Measurements from ENCODE around the gene TSPEAR. TPM values are rescaled to one million over a fixed set of nuclear protein-coding genes. Genes with fewer than 3 reads are reported as not detected.

Gene TSPEAR
- total RNA-seq, 1 donor from 2014 or later: 0.10 TPM

DNA sequence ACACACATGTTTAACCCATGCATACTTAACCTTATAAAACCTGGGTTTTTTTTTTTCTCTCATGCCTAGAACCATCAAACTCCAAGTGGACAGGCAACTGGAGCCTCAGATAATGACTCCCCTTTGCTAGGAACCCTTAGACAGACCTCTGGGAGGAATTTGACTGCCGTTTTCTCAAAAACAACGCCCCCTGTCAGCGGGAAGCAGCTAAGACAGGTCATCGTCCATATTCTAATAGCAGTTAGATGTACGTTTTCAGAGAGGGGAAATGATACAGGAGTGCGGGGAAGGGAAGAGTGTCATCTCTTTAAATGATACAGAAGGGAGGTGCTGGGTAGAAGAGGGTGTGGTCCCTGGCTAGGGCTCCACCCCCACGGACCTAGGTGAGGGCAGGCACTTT lies 221.4 kb downstream of the TSPEAR start:
- DNase-seq (ENCODE audit: low spot score): no peak

DNA sequence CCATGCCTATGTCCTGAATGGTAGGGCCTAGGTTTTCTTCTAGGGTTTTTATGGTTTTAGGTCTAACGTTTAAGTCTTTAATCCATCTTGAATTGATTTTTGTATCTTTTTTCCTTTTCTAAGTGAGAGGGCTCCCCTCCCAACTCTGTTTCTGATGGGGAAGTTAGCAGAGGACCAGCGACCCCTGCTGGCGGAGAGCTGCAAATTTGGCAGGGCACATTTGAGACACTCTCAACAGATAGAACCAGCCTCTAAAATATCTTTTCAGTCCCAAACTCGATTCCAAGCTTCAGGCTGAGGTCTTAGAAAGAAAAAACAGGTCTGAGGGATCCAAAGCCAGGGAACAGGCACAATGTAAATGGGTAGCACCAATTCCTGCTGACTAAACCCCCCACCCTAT lies 223.5 kb downstream of the TSPEAR start:
- no peak for DNase-seq (ENCODE audit: low spot score)

DNA sequence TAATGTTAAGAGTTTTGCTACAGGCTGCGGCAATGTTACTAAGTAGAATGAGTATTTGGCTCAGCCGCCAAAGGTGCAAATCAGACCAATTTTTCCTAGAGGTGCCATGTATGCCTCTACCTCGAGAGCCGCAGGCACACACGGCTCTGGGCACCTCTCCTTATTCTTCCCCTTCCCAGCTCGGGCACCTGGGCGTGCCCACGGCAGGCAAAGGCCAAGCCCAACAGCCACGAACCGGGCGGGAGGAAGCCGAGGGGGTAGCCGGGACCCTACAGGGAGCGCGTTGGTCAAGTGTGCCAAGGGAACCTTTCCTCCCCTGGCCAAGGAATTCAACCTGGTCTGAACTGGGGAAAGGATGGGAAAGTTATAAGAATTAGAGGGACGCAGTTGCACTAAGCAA lies 225.1 kb downstream of the TSPEAR start:
- DNase-seq (ENCODE audit: low spot score): no peak

DNA sequence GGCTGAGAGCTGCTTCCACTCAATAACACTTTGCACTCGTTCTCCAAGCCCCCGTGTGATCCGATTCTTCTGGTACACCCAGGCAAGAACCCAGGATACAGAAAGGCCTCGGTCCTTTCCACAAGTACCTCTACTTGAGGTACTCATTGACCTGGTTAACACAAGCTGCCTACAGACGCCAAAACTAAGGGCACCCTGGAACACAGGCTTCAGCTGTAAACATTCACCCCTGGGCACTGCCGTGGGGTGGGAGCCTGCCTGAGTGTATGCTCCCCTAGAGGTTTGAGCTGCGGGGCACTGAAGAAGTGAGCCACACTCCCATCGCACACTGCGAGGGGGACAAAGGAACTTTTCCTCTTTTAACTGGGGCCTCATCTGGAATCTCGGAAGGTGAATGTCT lies 225.6 kb downstream of the TSPEAR start:
- no peak for DNase-seq (ENCODE audit: low spot score)

DNA sequence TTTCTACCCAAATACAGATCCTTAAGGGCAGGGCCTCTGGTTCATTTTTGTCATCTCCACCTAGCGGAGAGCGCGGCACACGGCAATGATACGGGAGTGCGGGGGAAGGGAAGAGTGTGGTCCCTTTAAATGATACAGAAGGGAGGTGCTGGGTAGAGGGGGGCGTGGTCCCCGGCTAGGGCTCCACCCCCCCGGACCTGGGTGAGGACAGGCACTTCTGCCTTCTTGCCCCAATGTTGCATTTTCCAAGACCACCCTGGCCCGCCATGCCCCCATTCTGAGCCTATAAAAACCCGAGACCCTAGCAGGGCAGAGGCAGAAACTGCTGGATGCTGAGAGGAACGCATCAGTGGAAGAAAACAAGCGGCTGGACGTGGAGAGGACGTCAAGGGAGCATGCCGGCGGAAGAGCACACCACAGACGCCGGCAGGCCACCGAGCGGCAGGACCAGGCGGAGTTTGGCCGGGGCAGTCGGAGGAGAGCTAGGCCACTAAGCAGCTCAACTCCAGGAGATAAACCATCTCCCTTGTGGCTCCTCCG lies 226.0 kb downstream of the TSPEAR start:
- no peak for DNase-seq (ENCODE audit: low spot score)

DNA sequence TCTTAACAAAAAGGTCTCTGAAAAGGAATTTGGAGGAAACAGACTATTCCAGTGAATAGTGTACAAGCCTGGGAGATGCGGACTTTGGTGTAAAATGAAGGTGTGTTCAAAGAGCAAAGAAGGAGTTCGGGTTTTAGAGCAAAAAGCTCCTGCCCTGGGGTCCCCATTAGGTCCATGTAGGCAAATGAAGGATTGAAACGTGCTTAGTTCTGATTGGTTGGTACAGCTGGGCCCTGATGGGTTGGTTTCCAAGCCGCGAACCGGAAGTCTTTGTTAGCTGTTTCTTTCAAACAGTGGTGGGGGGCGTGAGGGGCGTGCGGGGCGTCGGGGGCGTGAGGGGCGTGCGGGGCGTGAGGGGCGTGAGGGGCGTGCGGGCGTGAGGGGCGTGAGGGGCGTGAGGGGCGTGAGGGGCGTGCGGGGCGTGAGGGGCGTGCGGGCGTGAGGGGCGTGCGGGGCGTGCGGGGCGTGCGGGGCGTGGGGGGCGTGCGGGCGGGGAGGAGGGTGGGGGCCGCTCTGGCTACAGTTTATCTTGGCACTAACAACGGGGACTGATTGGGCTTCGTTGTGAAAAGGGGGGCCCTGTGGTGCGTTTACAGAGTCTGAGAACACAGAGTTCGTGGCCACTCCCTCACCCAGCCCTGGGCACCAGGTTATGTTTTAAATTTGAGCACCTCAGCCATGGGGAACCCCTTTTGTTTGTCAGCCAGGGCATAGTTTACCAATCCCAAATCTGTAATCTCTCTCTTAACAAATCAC lies 226.7 kb downstream of the TSPEAR start:
- DNase-seq (ENCODE audit: low spot score): no peak

DNA sequence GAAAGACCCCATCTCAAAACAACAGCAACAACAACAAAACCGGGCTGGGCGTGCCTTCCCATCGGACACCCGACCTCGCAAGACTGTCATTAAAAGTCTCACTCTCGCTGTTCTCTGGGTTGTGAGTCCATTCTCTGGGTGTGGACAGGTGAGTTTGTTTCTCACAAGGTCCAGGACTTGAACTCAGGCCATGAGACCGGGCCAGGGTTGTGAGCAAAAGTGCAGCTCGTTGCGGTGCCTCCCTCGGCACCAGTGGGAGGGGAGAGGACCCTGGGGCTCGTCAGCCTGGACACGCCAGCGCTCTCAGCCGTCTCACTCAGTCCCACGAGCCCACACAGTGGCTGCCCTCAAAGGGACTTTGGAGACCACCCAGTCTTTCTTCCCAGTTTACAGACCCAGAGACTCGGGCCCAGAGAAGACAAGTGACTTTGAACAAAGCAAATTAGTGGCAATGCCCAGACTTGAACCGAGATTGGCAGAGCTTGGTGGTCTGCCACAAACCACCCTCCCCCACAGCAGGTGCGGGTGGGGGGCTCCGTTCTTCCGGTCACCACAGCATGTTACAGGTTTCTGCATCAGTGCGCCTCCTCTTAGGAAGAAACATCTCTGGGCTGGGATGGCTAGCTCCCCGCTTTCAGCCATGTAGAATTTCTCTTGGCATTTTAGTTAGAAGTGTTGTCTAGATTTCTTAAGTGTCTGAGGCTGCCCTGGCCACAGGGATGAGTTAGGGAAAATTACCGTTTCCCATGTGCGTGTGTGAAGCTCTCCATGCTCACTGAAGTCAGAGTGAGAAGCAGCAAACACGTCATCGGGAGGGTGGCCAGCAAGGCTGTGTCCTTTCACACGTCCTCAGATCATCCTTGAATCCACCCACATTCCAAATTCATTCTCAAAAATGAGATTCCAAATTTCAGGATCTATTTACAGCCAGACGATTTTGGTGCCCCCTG lies 227.8 kb downstream of the TSPEAR start:
- DNase-seq (ENCODE audit: low spot score): no peak

DNA sequence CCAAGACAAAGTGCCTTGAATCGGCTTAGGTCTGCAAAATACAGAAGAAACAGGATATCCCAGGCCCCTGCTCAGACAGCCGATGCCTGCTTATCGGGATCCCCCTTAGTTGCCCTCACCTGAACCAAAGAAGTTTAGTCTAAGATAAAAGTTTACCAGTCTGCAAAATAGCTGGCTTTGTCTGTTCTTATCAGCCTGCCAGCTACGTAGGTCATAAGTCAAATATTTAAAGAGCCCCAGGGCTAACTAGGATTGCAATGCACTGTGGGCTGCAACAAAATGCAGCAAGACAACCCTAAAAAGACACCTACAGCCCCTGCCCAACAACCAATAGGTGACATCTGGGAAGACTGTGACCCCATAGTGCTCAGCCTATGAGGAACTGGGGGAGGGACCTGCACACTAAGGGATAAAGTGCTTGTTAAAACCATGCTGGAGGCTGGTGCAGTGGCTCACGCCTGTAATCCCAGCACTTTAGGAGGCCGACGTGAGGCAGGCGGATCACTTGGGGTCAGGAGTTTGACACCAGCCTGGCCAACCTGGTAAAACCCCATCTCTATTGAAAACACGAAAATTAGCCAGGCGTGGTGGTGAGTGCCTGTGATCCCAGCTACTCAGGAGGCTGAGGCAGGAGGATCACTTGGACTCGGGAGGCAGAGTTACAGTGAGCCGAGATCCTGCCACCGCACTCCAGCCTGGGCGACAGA lies 228.6 kb downstream of the TSPEAR start:
- no peak for DNase-seq (ENCODE audit: low spot score)

DNA sequence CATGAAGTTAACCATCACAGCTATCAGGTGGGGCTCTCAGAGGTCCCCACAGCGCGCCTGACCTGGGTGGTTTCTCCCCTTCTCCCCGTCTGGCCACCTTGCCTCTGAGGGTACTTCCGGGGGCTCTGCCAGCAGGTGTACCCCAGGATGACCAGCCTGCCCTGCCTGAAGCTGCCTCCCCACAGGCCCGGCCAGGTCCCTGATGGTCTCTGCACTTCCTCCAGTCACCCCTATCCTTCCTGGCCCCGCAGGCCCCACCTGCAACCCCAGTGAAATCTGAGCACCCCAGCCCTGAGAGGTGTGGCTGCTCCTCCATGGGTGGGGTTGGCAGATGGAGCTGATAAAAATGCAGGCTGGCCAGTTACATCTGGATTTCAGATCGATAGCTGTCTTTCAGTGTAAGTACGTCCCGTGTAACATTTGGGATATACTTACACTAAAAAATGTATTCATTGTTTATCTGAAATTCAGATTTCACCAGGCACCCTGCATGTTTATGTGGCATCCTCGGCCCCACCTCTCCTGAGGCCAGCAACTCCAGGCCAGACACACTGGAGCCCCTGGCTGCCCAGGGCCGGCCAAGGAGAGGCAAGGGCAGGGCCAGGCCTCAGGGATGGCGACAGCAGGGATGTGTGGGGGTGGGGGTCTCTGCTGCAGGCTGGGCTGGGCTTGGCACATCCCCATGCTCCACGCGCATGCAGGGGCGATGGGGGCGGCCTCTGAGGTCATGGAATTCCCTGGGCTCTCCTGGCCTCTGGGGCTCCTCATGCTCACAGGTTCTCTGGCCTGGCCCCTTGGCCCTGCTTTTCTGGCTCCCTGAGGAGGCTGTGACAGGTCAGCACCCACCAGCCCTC lies 230.9 kb downstream of the TSPEAR start:
- no peak for DNase-seq (ENCODE audit: low spot score)

DNA sequence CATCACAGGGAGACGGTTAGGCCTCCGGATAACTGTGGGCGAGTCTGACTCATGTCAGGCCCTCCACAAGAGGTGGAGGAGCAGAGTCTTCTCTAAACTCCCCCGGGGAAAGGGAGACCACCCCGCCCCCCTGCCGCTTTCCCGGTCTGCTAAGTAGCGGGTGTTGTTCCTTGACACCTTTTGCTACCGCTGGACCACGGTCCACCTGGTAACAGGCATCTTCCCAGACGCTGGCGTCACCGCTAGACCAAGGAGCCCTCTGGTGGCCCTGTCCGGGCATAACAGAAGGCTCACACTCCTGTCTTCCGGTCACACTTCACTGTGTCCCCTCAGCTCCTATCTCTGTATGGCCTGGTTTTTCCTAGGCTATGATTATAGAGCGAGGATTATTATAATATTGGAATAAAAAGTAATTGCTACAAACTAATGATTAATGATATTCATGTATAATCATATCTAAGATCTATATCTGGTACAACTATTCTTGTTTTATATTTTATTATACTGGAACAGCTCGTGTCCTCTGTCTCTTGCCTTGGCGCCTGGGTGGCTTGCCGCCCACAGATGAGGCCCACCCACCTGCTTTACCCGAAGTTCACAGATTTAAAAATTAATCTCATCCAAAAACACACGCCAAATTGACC lies 231.7 kb downstream of the TSPEAR start:
- DNase-seq (ENCODE audit: low spot score): peak; percentile 62

DNA sequence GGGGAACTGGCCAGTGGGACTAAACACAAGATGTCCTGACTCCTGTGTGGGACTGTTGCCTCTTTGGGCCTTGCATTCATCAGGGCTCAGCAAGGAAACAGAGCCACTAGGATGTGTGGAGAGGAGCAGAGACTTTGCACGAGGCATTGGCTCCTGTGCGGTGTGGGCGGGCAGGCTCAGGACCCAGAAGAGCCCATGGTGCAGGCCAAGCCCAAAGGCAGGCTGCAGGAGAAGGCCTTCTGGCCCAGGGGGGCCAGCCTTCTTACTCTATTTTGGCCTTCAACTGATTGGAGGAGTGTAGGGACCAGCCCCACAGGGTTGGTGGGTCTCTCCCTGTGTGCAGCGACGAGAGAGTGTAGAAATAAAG lies 232.6 kb downstream of the TSPEAR start:
- no peak for DNase-seq (ENCODE audit: low spot score)

DNA sequence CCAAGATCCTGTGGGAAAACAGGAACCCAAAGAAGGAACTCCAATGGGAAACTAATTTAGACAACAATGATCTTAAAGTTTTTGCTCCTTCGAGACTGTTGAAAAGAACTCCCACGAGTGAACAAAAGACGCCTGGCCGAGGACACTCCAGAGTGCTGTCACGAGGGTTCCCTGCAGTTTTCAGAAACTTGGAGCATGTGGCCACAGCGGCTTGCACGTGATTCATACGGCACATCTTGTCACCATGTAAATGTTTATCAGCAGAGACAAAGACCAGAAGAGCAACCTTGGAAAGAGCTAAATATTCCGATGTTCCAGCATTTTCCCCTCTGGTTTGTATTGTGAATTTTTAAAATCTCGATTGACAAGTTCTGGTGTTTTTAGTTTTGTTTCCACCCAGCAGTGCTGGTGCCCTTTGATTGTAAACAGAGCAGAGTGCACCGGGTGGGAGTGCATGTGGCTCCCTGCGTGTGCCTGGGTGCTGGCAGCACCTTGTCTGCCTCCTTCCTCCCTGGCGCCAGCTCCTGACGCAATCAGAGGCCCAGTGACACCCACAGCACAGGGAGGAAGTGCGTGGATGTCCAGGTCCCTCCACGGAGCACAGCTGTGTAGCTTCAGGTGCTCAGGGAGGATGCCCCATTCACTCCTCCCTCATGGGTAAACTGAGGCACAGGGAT lies 233.1 kb downstream of the TSPEAR start:
- no peak for DNase-seq (ENCODE audit: low spot score)

DNA sequence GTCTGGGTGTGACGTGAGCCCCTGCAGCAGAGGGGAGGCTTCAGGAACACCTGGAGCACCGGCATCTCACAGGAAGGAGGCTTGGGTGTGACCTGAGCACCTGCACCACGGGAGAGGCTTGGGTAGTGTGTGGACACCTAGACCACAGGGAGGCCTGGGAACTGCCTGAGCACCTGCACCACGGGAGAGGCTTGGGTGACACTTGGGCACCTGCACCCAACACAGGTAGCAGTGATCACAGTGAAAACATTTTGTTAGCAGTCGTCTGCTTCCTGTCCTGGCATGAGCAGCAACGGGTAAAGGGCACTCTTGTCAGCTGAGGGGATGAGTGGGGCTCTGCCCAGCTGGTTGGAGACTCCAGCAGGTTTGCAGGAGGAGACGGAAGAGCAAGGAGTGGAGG lies 233.7 kb downstream of the TSPEAR start:
- DNase-seq (ENCODE audit: low spot score): no peak

DNA sequence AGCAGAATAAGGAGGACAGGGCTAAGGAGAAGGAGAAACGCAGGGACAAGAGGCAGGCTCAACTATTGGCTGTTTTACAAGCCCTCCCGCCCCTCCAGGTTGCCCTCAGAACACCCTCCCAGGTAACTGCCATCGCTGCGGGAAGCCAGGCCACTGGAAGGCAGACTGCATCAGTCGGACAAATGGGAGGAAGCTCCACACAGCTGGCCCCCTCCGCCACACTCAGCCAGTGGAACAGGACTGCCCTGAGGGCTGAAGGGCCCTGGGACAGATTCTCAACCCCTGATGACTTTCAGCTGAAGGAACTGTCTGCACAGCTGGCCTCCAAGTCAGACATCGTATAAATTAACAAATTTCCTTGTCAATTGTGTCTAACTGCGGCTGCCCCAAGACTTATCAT lies 234.2 kb downstream of the TSPEAR start:
- DNase-seq (ENCODE audit: low spot score): no peak

DNA sequence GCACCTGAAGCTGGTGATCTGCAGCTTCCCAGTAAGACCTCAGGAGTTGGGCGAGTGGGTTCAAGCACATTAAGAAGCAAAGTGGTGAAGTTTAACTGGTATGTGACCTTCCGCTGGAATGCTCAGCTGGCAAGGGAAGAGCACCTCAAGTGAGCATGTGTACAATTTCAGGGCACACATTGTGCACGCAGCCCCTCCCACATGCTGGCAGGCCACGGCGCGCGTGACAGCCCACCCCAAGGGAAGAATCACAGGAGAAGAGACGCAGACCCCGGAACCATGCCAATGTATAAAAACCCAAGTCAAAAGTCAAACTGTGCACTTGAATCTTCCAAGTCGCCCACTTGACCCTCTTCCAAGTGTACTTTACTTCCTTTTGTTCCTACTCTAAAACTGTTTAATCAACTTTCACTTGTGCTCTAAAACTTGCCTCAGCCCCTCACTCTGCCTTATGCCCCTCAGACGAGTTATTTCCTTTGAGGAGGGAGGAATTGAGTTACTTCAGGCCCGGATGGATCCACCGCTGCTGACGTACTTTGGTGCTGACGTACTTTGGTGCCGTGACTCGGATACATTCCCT lies 236.0 kb downstream of the TSPEAR start:
- no peak for DNase-seq (ENCODE audit: low spot score)

DNA sequence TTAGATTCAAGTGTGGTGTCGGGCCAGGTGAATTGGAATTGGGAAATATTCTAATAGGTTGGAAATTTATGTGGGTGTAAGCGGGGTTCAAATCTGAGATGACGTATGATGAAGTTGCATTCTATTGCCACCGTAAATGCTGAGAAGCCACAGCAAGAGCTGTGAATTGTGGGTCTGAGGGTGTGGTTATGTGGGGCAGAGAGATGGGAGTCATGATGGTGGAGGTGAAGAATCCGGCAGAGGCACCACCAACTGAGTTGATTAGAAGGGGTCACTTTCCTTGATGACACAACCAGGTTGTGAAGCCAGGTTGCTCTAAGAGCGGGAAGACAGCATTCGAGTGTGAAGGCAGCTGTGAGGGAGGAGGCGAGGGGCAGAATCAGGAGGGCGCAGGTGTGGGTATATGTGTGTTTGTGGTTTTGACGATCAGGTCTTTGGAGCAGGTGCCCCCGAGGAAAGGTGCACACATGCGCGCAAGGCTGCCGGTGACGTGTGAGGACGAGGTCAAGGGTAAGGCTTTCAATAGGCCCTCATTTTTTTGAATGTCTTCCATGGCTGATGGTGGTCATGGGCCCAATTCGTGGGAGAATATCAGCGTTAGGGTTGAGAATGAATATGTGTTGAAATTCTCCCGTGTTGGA lies 237.3 kb downstream of the TSPEAR start:
- DNase-seq (ENCODE audit: low spot score): no peak

DNA sequence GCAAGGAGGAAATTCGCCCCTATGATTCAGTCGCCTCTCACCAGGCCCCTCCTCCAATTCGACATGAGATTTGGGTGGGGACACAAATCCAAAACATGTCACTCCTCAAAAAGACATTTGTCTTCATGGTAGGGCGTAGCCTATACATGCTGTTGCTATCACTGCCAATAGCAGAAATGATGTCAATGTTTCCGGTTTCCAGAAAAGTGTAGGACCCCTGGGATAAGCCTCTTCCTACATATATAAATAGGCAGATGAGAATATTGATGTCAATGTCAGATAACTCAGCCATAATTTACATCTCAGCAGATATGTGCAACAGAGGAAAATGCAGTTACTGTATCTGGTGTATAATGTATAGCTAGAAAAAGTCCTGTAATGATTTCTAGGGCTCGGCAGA lies 239.4 kb downstream of the TSPEAR start:
- DNase-seq (ENCODE audit: low spot score): no peak

DNA sequence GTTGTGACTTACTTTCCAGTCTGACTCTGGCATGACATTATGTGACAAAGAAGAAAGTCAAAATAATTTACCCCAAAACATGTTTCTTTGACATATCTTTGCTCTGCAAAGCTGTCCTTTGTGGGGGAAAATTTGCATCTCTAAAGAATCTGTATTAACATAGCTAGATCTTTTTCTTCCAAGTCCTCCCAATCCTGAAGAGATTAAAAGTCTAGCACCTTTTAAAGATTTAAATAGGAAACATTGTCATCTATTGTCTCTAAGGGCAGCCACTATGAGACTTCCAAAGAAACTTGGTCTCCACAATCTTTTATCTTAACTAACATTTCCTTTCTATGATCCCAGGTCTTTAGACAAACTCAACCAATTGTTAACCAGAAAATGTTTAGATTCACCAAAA lies 240.0 kb downstream of the TSPEAR start:
- DNase-seq (ENCODE audit: low spot score): no peak

DNA sequence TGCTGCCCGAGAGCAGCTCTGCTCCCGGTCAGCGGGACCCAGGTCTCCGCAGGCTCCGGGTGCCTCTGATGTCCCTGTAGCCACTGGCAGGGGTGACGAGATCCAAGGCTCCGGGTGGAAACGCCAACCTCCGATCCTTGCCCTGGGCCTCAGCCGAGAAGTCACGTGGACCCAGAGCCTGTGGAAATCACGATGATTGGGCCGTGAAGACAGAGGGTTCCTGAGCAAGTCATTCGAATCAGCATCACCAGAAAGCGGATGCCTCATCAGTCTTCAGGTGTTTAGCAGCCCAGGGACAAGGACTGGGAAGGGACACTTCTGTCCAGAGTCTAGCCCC lies 243.5 kb downstream of the TSPEAR start:
- no peak for DNase-seq (ENCODE audit: low spot score)
